Liver (tissue), 9 donors: ENCODE measurements around the gene HDGFL1. TPM values are rescaled to one million over a fixed set of nuclear protein-coding genes. Genes with fewer than 3 reads are reported as not detected.

Source experiments
- DNase-seq: peaks from one replicate; pipeline ENCODE4 v3.0.0-alpha.2; 2017; ENCODE audit warnings: low spot score
- H3K27ac ChIP-seq, 2 donors: one replicate each; pipeline ENCODE4 v1.7.0; 2013; ENCODE audit warnings: inconsistent platforms in 2 of 2, low read length in 2 of 2, control low read depth in 1 of 2, low read depth in 1 of 2, mild to moderate bottlenecking in 1 of 2
- H3K27me3 ChIP-seq, 4 donors: one replicate each; pipeline versions ENCODE4 v1.6.1 to v1.7.0; 2013; ENCODE audit warnings: low read length in 3 of 4, inconsistent platforms in 1 of 4, mild to moderate bottlenecking in 1 of 4, moderate library complexity in 1 of 4; ENCODE audit not compliant: control insufficient read depth in 4 of 4, insufficient read depth in 4 of 4
- H3K36me3 ChIP-seq, 4 donors: one replicate each; pipeline versions ENCODE4 v1.6.1 to v1.7.0; 2013; ENCODE audit warnings: low read length in 3 of 4, mild to moderate bottlenecking in 3 of 4, low read depth in 1 of 4, moderate library complexity in 1 of 4; ENCODE audit not compliant: control insufficient read depth in 4 of 4, insufficient read depth in 3 of 4
- H3K4me1 ChIP-seq, 4 donors: one replicate each; pipeline versions ENCODE4 v1.6.1 to v1.7.0; 2013; ENCODE audit warnings: low read length in 3 of 4, mild to moderate bottlenecking in 3 of 4, moderate library complexity in 1 of 4; ENCODE audit not compliant: control insufficient read depth in 4 of 4, insufficient read depth in 4 of 4
- H3K4me3 ChIP-seq, 3 donors: one replicate each; pipeline versions ENCODE4 v1.6.1 to v1.7.0; 2013; ENCODE audit warnings: low read length in 3 of 3, control low read depth in 1 of 3, low read depth in 1 of 3, mild to moderate bottlenecking in 1 of 3
- H3K9ac ChIP-seq, 2 donors: one replicate each; pipeline ENCODE4 v1.7.0; 2013; ENCODE audit warnings: low read length in 2 of 2, mild to moderate bottlenecking in 2 of 2, moderate library complexity in 2 of 2, control low read depth in 1 of 2, low read depth in 1 of 2
- H3K9me3 ChIP-seq, 4 donors: one replicate each; pipeline versions ENCODE4 v1.6.1 to v1.7.0; 2013; ENCODE audit warnings: low read length in 3 of 4; ENCODE audit not compliant: control insufficient read depth in 4 of 4
- GABPA ChIP-seq, 2 donors: IDR thresholded peaks in 1 of 2; conservative IDR thresholded peaks in 1 of 2; 2 replicates each; pipeline ENCODE4 v1.6.1; 2016; ENCODE audit warnings: antibody characterized with exemption in 2 of 2, mild to moderate bottlenecking in 1 of 2, moderate library complexity in 1 of 2
- HNF4A ChIP-seq, 2 donors: conservative IDR thresholded peaks; 2 replicates each; pipeline ENCODE4 v1.6.1; 2016; ENCODE audit warnings: antibody characterized with exemption in 2 of 2, mild to moderate bottlenecking in 2 of 2
- RAD21 ChIP-seq, 2 donors: IDR thresholded peaks; 2 replicates each; pipeline ENCODE4 v1.6.1; 2016; ENCODE audit warnings: antibody characterized with exemption in 2 of 2, mild to moderate bottlenecking in 2 of 2
- REST ChIP-seq: IDR thresholded peaks from 2 replicates; pipeline ENCODE4 v1.6.1; 2016; ENCODE audit warnings: antibody characterized with exemption, mild to moderate bottlenecking
- RXRA ChIP-seq, 2 donors: IDR thresholded peaks; 2 replicates each; pipeline ENCODE4 v1.6.1; 2017 to 2018; ENCODE audit warnings: antibody characterized with exemption in 2 of 2, mild to moderate bottlenecking in 1 of 2
- SP1 ChIP-seq: IDR thresholded peaks from 2 replicates; pipeline ENCODE4 v1.6.1; 2018; ENCODE audit warnings: antibody characterized with exemption, mild to moderate bottlenecking
- YY1 ChIP-seq: IDR thresholded peaks from 2 replicates; pipeline ENCODE4 v1.6.1; 2016; ENCODE audit warnings: antibody characterized with exemption, mild to moderate bottlenecking
- WGBS: extraction: QIAGEN DNeasy Blood & Tissue Kit; methylation state at CpG from one replicate; pipeline ENCODE4 v1.1.7; 2013; 5-methylcytosine and 5-hydroxymethylcytosine counted together
- polyA plus RNA-seq, 2 donors: library from polyadenylated mRNA; stranded (reverse) in 1 of 2; unstranded in 1 of 2; fragments of 200-250 nt in 1 of 2; fragments of >200 nt in 1 of 2; fragmentation: Nextera tagmentation in 1 of 2; extraction: Ambion mirVana in 1 of 2; gene quantifications; one replicate each; pipeline versions ENCODE4 v1.2.1 to v1.2.3, GENCODE V29; 2013 to 2015
- total RNA-seq, 2 donors: library from RNA; depleted of rRNA; stranded (reverse); fragments of >200 nt; gene quantifications; one replicate each; pipeline ENCODE4 v1.2.3, GENCODE V29; 2014
- TF ChIP-seq, protein P1 (sequence below): IDR thresholded peaks from 2 replicates; pipeline ENCODE4 v1.6.1; 2016; ENCODE audit warnings: antibody characterized with exemption
- donor health status: healthy.
- donor health status: healthy.
- donor health status: healthy.
- donor health status: healthy.
- donor health status: healthy.

The HDGFL1 gene
- total and polyA plus RNA-seq, 4 donors: not detected

- TF ChIP-seq REST (no peak), HNF4A (conservative IDR thresholded peaks at IDR 0.05) (no peak)
Measured at GRCh38 chr6:22580337-22580736, 11.0 kb downstream of the HDGFL1 start (continued).

DNA sequence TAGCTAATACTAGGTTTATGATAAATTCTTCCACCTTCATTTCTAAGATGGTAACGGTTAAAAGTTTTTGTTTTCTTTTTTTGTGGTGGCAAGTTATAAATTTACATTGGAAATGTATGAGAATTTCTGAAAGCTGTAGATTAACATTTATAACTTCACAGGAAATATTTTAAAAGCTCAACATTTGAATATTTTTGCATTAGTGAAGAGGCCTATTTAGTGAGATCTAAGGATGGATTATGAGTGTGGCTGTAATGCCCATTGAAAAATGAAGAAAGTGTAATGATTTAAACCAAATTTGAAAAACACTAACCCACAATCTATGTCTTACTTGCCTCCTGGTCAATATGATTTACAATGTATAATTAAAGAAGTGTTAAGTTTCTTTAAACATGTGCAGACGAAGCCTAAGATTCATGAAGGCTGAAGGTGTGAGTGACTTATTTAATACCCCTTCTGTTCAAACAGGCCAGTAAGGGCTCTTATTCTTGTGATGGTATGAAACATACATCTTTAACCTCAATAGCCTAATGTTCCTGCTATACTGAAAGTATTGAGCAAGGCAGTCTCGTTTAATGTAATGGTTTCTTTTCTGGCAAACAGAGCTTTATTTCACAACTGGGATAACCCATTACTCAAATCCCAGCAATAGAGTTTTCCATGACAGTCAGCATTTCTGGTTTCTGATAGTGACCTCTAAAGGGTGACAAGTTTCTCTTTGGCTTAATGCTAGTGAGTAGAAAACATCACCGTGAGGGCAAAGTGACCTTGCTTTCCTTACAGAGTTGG lies 13.2 kb downstream of the HDGFL1 start:
- H3K9ac ChIP-seq: no peak overlapping the region
- no peaks in the 10 kb centered on the region for H3K9me3 ChIP-seq
- H3K4me3 ChIP-seq: no peak overlapping the region
- no peak for DNase-seq
- no peaks in the 10 kb centered on the region for H3K27me3 ChIP-seq
- TF ChIP-seq SP1 (no peak), HNF4A (conservative IDR thresholded peaks at IDR 0.05) (no peak), GABPA (IDR thresholded peaks at IDR 0.05 in 1 of 2, conservative IDR thresholded peaks at IDR 0.05 in 1 of 2) (no peak), YY1 (no peak), RAD21 (IDR thresholded peaks at IDR 0.05) (no peak)
- TF ChIP-seq, protein P1, sequence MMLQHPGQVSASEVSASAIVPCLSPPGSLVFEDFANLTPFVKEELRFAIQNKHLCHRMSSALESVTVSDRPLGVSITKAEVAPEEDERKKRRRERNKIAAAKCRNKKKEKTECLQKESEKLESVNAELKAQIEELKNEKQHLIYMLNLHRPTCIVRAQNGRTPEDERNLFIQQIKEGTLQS: no peak
- 78% methylated on average over 4 of the region's 4 CpGs for WGBS
- H3K4me1 ChIP-seq: no peaks in the 10 kb centered on the region
- no peaks in the 10 kb centered on the region for H3K36me3 ChIP-seq
- H3K27ac ChIP-seq: no peak overlapping the region

- Histone ChIP-seq H3K4me3 (no peak overlapping the region), H3K9ac (no peak overlapping the region), H3K4me1 (no peaks in the 10 kb centered on the region), H3K27ac (no peak overlapping the region), H3K9me3 (no peaks in the 10 kb centered on the region), H3K36me3 (no peaks in the 10 kb centered on the region), H3K27me3 (no peaks in the 10 kb centered on the region)
- DNase-seq: no peak
- 79% methylated on average over 5 of the region's 5 CpGs for WGBS
- TF ChIP-seq RXRA (IDR thresholded peaks at IDR 0.05): no peak
- no peak for TF ChIP-seq REST
Measured at GRCh38 chr6:22583230-22583629, 13.9 kb downstream of the HDGFL1 start.
